Upper lobe of left lung (tissue), 6 donors: ENCODE results near the gene LANCL3. TPM values are rescaled to one million over a fixed set of nuclear protein-coding genes. Genes with fewer than 3 reads are reported as not detected.
A peak's percentile ranks its signal among the peaks of the same experiment; 100 is the strongest.
"Not testable (repeated sequence)": the region's sequence is repeated elsewhere in the genome, so short reads cannot be mapped to it uniquely, and the experiment has no call there.

Experiments used
- ATAC-seq, 2 donors: fragments of 200-7000 bp; cut with Tn5 transposase; one replicate each; pipeline ENCODE4 v1.9.1; 2022; ENCODE audit warnings: mild to moderate bottlenecking in 2 of 2, moderate library complexity in 2 of 2; ENCODE audit not compliant: low FRiP score in 2 of 2
- DNase-seq, 2 donors: peaks; one replicate each; pipeline ENCODE4 v3.0.0-alpha.2; 2019 to 2020
- H3K27ac ChIP-seq, 4 donors: fragments of 200-600 bp; sonication (generic); one replicate each; pipeline ENCODE4 v1.5.1; 2016 to 2019
- H3K27me3 ChIP-seq, 4 donors: fragments of 200-600 bp; sonication (generic); one replicate each; pipeline ENCODE4 v1.5.1; 2017 to 2019
- H3K36me3 ChIP-seq, 4 donors: fragments of 200-600 bp; sonication (generic); one replicate each; pipeline ENCODE4 v1.5.1; 2016 to 2019
- H3K4me1 ChIP-seq, 4 donors: fragments of 200-600 bp; sonication (generic); one replicate each; pipeline ENCODE4 v1.5.1; 2018 to 2019
- H3K4me3 ChIP-seq, 4 donors: fragments of 200-600 bp; sonication (generic); one replicate each; pipeline ENCODE4 v1.5.1; 2017 to 2019; ENCODE audit warnings: mild to moderate bottlenecking in 2 of 4, moderate library complexity in 1 of 4
- H3K9me3 ChIP-seq, 4 donors: fragments of 200-600 bp; sonication (generic); one replicate each; pipeline ENCODE4 v1.5.1; 2018 to 2019
- EP300 ChIP-seq, 4 donors: sonication (generic); formaldehyde crosslinking; IDR thresholded peaks; one replicate each; pipeline ENCODE4 v1.5.1; 2017; ENCODE audit warnings: antibody characterized with exemption in 4 of 4, control low read depth in 2 of 4
- POLR2A ChIP-seq, 4 donors: fragments of 450-650 bp; IDR thresholded peaks; one replicate each; pipeline ENCODE4 v1.5.1; 2016 to 2017; ENCODE audit warnings: antibody characterized with exemption in 4 of 4, mild to moderate bottlenecking in 2 of 4
- POLR2AphosphoS5 ChIP-seq, 2 donors: sonication (generic); formaldehyde crosslinking; IDR thresholded peaks; one replicate each; pipeline ENCODE4 v1.5.1; 2017; ENCODE audit warnings: antibody characterized with exemption in 2 of 2
- WGBS, 2 donors: methylation state at CpG; one replicate each; pipeline ENCODE4 v1.1.5; 2017 to 2018; 5-methylcytosine and 5-hydroxymethylcytosine counted together
- total RNA-seq, 6 donors: library from RNA; depleted of rRNA in 4 of 6; stranded (reverse); fragments of >200 nt in 4 of 6; gene quantifications; one replicate each; pipeline versions ENCODE4 v1.1.0 to v1.2.1, GENCODE V29; 2016 to 2021
- TF ChIP-seq, protein P1 (sequence below), 6 experiments: fragments of 450-650 bp in 4 of 6; fragments of 200-600 bp in 2 of 6; sonication (generic) in 2 of 6; IDR thresholded peaks; one replicate each; pipeline ENCODE4 v1.5.1; 2016 to 2019; ENCODE audit warnings: antibody characterized with exemption in 6 of 6
- donor health status: DM: no; HTN: no; CAD: no; lungs with moderate emphysema.
- donor health status: DM: no; HTN: yes; CAD: no; lungs with severe emphysema.

LANCL3 gene
- 1 to 10 TPM in 5 of 6 donors, under 1 TPM in 1; 0.84 to 2.9 (median 1.8) TPM for total RNA-seq

- 36% methylated on average over 41 of the region's 68 CpGs; no CpG with 5 or more reads in 1 of the 2 donors for WGBS, 2 donors
- H3K27me3 ChIP-seq, H3K9me3 ChIP-seq, H3K4me1 ChIP-seq, H3K36me3 ChIP-seq: not testable (repeated sequence)
- H3K4me3 ChIP-seq = peak within 1 kb of the TSS in 3 of 4 donors; percentile 40 to 51 (median 46)
- peak in 1 of 4 donors; percentile 23 for TF ChIP-seq POLR2A (IDR thresholded peaks at IDR 0.05)
- H3K27ac ChIP-seq = peak within 1 kb of the TSS in 2 of 4 donors; percentile 35
- ATAC-seq (peak; percentile 20 to 41), DNase-seq (peak; percentile 37 to 88)
Measured at GRCh38 chrX:37571426-37572107, at the start of gene LANCL3. Gene LANCL3 (plus strand): TSS chrX:37571661. CDS start chrX:37571871, 210 bp downstream.

DNA sequence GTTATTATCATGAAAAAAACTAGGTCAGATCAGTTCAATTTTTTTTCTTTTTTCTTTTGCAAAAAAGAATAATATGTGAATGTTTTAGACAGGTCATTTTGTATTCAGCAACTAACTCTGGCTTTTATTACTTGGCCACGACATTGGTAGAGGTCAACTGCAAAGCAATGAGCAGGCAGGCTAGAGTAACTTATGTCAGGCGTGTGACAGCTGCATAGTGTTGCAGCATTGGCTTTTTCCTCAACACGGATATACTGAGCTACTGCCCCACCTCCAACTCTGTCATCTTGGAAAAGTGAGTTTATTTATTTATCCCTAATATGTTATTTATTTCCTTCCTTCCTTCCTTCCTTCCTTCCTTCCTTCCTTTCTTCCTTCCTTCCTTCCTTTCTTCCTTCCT is 47.8 kb upstream of the LANCL3 start:
- ATAC-seq, H3K27me3 ChIP-seq, H3K27ac ChIP-seq, H3K36me3 ChIP-seq, H3K4me1 ChIP-seq, H3K4me3 ChIP-seq, DNase-seq, H3K9me3 ChIP-seq: not testable (repeated sequence)
- 58 to 62% methylated on average over 3 of the region's 3 CpGs for WGBS, 2 donors

GRCh38 chrX:37541991-37542390 is 29.5 kb upstream of the LANCL3 start:
- Histone ChIP-seq H3K27ac (no peak overlapping the region), H3K4me1 (no peaks in the 10 kb centered on the region), H3K4me3 (no peak overlapping the region), H3K36me3 (no peaks in the 10 kb centered on the region), H3K27me3 (no peaks in the 10 kb centered on the region), H3K9me3 (no peaks in the 10 kb centered on the region)
- DNase-seq = no peak
- no peak for ATAC-seq
- WGBS, 2 donors = 68% methylated on average over 11 of the region's 11 CpGs; no CpG with 5 or more reads in 1 of the 2 donors
- TF ChIP-seq EP300 (IDR thresholded peaks at IDR 0.05) (no peak), POLR2AphosphoS5 (IDR thresholded peaks at IDR 0.05) (no peak), POLR2A (IDR thresholded peaks at IDR 0.05) (no peak)
- TF ChIP-seq, protein P1, sequence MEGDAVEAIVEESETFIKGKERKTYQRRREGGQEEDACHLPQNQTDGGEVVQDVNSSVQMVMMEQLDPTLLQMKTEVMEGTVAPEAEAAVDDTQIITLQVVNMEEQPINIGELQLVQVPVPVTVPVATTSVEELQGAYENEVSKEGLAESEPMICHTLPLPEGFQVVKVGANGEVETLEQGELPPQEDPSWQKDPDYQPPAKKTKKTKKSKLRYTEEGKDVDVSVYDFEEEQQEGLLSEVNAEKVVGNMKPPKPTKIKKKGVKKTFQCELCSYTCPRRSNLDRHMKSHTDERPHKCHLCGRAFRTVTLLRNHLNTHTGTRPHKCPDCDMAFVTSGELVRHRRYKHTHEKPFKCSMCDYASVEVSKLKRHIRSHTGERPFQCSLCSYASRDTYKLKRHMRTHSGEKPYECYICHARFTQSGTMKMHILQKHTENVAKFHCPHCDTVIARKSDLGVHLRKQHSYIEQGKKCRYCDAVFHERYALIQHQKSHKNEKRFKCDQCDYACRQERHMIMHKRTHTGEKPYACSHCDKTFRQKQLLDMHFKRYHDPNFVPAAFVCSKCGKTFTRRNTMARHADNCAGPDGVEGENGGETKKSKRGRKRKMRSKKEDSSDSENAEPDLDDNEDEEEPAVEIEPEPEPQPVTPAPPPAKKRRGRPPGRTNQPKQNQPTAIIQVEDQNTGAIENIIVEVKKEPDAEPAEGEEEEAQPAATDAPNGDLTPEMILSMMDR (IDR thresholded peaks at IDR 0.05) = no peak

GRCh38 chrX:37542791-37543190 is 28.7 kb upstream of the LANCL3 start:
- H3K4me3 ChIP-seq = no peak overlapping the region
- H3K4me1 ChIP-seq = no peaks in the 10 kb centered on the region
- ATAC-seq (no peak), DNase-seq (no peak)
- no peaks in the 10 kb centered on the region for H3K36me3 ChIP-seq
- WGBS, 2 donors = 80 to 86% methylated on average over 4 to 15 of the region's 15 CpGs
- TF ChIP-seq, protein P1 (IDR thresholded peaks at IDR 0.05) = no peak
- TF ChIP-seq POLR2A (IDR thresholded peaks at IDR 0.05) = no peak
- TF ChIP-seq POLR2AphosphoS5 (IDR thresholded peaks at IDR 0.05) = no peak
- TF ChIP-seq EP300 (IDR thresholded peaks at IDR 0.05) = no peak
- H3K27ac ChIP-seq = no peak overlapping the region
- H3K9me3 ChIP-seq = no peaks in the 10 kb centered on the region
- no peaks in the 10 kb centered on the region for H3K27me3 ChIP-seq

DNA sequence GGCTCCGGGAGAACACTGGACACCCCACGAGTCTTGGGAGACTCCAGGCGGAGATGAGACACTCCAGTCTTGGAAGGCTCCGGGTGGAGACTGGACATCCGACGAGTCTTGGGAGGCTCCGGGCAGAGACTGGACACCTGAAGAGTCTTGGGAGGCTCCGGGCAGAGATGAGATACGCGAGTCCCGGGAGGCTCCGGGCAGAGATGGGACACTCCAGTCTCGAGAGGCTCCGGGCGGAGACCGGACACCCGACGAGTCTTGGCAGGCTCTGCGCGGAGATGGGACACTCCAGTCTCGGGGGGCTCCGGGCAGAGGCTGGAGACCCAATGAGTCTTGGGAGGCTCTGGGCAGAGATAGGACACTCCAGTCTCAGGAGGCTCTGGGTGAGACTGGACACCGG is 28.1 kb upstream of the LANCL3 start:
- no peak for DNase-seq
- Histone ChIP-seq H3K36me3 (no peaks in the 10 kb centered on the region), H3K9me3 (no peaks in the 10 kb centered on the region), H3K27me3 (no peaks in the 10 kb centered on the region), H3K4me3 (no peak overlapping the region), H3K4me1 (no peaks in the 10 kb centered on the region), H3K27ac (no peak overlapping the region)
- WGBS, 2 donors = 91 to 92% methylated on average over 18 to 23 of the region's 23 CpGs
- ATAC-seq = peak in 1 of 2 donors; percentile 34
- no peak for TF ChIP-seq POLR2AphosphoS5 (IDR thresholded peaks at IDR 0.05)
- no peak for TF ChIP-seq POLR2A (IDR thresholded peaks at IDR 0.05)
- TF ChIP-seq, protein P1 (IDR thresholded peaks at IDR 0.05) = no peak
- no peak for TF ChIP-seq EP300 (IDR thresholded peaks at IDR 0.05)

DNA sequence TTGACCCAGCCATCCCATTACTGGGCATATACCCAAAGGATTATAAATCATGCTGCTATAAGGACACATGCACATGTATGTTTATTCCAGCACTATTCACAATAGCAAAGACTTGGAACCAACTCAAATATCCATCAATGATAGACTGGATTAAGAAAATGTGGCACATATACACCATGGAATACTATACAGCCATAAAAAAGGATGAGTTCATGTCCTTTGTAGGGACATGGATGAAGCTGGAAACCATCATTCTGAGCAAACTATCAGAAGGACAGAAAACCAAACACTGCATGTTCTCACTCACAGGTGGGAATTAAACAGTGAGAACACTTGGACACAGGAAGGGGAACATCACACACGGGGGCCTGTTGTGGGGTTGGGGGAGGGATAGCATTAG is 26.9 kb upstream of the LANCL3 start:
- not testable (repeated sequence) for H3K36me3 ChIP-seq
- WGBS, 2 donors = 93 to 100% methylated on average over 1 of the region's 1 CpG

More for the DNA sequence above, 26.9 kb upstream of the LANCL3 start:
- not testable (repeated sequence) for H3K9me3 ChIP-seq, H3K27me3 ChIP-seq, H3K4me3 ChIP-seq, H3K4me1 ChIP-seq, ATAC-seq, DNase-seq, H3K27ac ChIP-seq
